ENCODE results near the gene CLDN20.

CLDN20 gene

GRCh38 chr6:155253337-155253736 lies 10.5 kb upstream of the CLDN20 start:
- DNase-seq: no peak
- peaks cover 92% of the 10 kb centered on the region for H3K36me3 ChIP-seq
- TF ChIP-seq CTCF (IDR thresholded peaks at IDR 0.05; ENCODE audit: low read depth, low read length): no peak
- no peak overlapping the region for H3K27ac ChIP-seq
- no peaks in the 10 kb centered on the region for H3K27me3 ChIP-seq (ENCODE audit: insufficient read depth, low read depth, severe bottlenecking)
- H3K9me3 ChIP-seq (ENCODE audit: severe bottlenecking): no peaks in the 10 kb centered on the region
- no peak overlapping the region for H3K4me3 ChIP-seq (ENCODE audit: low read depth, low read length)

- H3K9me3 ChIP-seq (ENCODE audit: severe bottlenecking): no peaks in the 10 kb centered on the region
- H3K4me3 ChIP-seq (ENCODE audit: low read depth, low read length): no peak overlapping the region
- H3K27me3 ChIP-seq (ENCODE audit: insufficient read depth, low read depth, severe bottlenecking): no peaks in the 10 kb centered on the region
- H3K36me3 ChIP-seq: peaks cover 91% of the 10 kb centered on the region
- H3K27ac ChIP-seq: no peak overlapping the region
- TF ChIP-seq CTCF (IDR thresholded peaks at IDR 0.05; ENCODE audit: low read depth, low read length): no peak
- no peak for DNase-seq
Observed at GRCh38 chr6:155254139-155254538, 9.7 kb upstream of the CLDN20 start.

GRCh38 chr6:155256122-155256795 lies 7.6 kb upstream of the CLDN20 start:
- no peak for DNase-seq
- H3K4me3 ChIP-seq (ENCODE audit: low read depth, low read length): no peak overlapping the region
- no peak for TF ChIP-seq CTCF (IDR thresholded peaks at IDR 0.05; ENCODE audit: low read depth, low read length)
- no peaks in the 10 kb centered on the region for H3K27me3 ChIP-seq (ENCODE audit: insufficient read depth, low read depth, severe bottlenecking)
- H3K36me3 ChIP-seq: peaks cover 89% of the 10 kb centered on the region
- no peaks in the 10 kb centered on the region for H3K9me3 ChIP-seq (ENCODE audit: severe bottlenecking)
- H3K27ac ChIP-seq: no peak overlapping the region

GRCh38 chr6:155257796-155258195 lies 6.0 kb upstream of the CLDN20 start:
- no peak overlapping the region for H3K4me3 ChIP-seq (ENCODE audit: low read depth, low read length)
- no peak for DNase-seq
- H3K27ac ChIP-seq: no peak overlapping the region
- no peak for TF ChIP-seq CTCF (IDR thresholded peaks at IDR 0.05; ENCODE audit: low read depth, low read length)
- no peaks in the 10 kb centered on the region for H3K27me3 ChIP-seq (ENCODE audit: insufficient read depth, low read depth, severe bottlenecking)
- no peaks in the 10 kb centered on the region for H3K9me3 ChIP-seq (ENCODE audit: severe bottlenecking)
- peaks cover 75% of the 10 kb centered on the region for H3K36me3 ChIP-seq

GRCh38 chr6:155259204-155259603 lies 4.6 kb upstream of the CLDN20 start:
- DNase-seq: peak; percentile 48
- Histone ChIP-seq H3K27me3 (ENCODE audit: insufficient read depth, low read depth, severe bottlenecking) (no peaks in the 10 kb centered on the region), H3K9me3 (ENCODE audit: severe bottlenecking) (no peaks in the 10 kb centered on the region), H3K36me3 (peaks cover 64% of the 10 kb centered on the region), H3K4me3 (ENCODE audit: low read depth, low read length) (no peak overlapping the region), H3K27ac (no peak overlapping the region)
- TF ChIP-seq CTCF (IDR thresholded peaks at IDR 0.05; ENCODE audit: low read depth, low read length): no peak

- H3K4me3 ChIP-seq (ENCODE audit: low read depth, low read length): no peak overlapping the region
- TF ChIP-seq CTCF (IDR thresholded peaks at IDR 0.05; ENCODE audit: low read depth, low read length): no peak
- peaks cover 57% of the 10 kb centered on the region for H3K36me3 ChIP-seq
- 0 out of 2 replicates have a peak overlapping the region, but pooled peaks have one; percentile 32 for H3K27ac ChIP-seq
- no peak for DNase-seq
- H3K9me3 ChIP-seq (ENCODE audit: severe bottlenecking): no peaks in the 10 kb centered on the region
- no peaks in the 10 kb centered on the region for H3K27me3 ChIP-seq (ENCODE audit: insufficient read depth, low read depth, severe bottlenecking)
Observed at GRCh38 chr6:155259897-155260296, 3.9 kb upstream of the CLDN20 start.
